Measurements from ENCODE around the gene RCOR2.
"Not testable (repeated sequence)": the region's sequence is repeated elsewhere in the genome, so short reads cannot be mapped to it uniquely, and the experiment has no call there.

Gene RCOR2

GRCh38 chr11:63916837-63917691 lies at the start of gene RCOR2:
RCOR2 (minus strand) TSS chr11:63917164; CDS start chr11:63916456, 708 bp downstream.
- peak; percentile 92 for DNase-seq

- no peak for DNase-seq
These were observed 49.5 kb upstream of the RCOR2 start for GRCh38 chr11:63966444-63966843.

- not testable (repeated sequence) for DNase-seq
These were observed 46.9 kb upstream of the RCOR2 start for GRCh38 chr11:63963895-63964294.

- DNase-seq: peak; percentile 96
These were observed 44.8 kb upstream of the RCOR2 start for GRCh38 chr11:63961608-63962412.

GRCh38 chr11:63958008-63958407 lies 41.0 kb upstream of the RCOR2 start:
- no peak for DNase-seq

- no peak for DNase-seq
These were observed 35.6 kb upstream of the RCOR2 start for GRCh38 chr11:63952570-63952969.

- no peak for DNase-seq
These were observed 35.0 kb upstream of the RCOR2 start for GRCh38 chr11:63951779-63952536.

GRCh38 chr11:63945477-63946163 lies 28.7 kb upstream of the RCOR2 start:
- DNase-seq: peak; percentile 55

GRCh38 chr11:63944987-63945386 lies 28.0 kb upstream of the RCOR2 start:
- DNase-seq: no peak

- DNase-seq: no peak
These were observed 25.8 kb upstream of the RCOR2 start for GRCh38 chr11:63942803-63943202.

- no peak for DNase-seq
These were observed 24.9 kb upstream of the RCOR2 start for GRCh38 chr11:63941901-63942300.

GRCh38 chr11:63940786-63941185 lies 23.8 kb upstream of the RCOR2 start:
- no peak for DNase-seq

GRCh38 chr11:63939397-63939891 lies 22.5 kb upstream of the RCOR2 start:
- no peak for DNase-seq

GRCh38 chr11:63938479-63939396 lies 21.8 kb upstream of the RCOR2 start, which contains the start of gene NAA40:
NAA40 (plus strand) TSS chr11:63939002; CDS start chr11:63939097, 95 bp downstream.
- DNase-seq: peak; percentile 97

- DNase-seq: peak; percentile 49
These were observed 20.9 kb upstream of the RCOR2 start for GRCh38 chr11:63937713-63938478.

GRCh38 chr11:63933459-63933858 lies 16.5 kb upstream of the RCOR2 start:
- no peak for DNase-seq

- DNase-seq: no peak
These were observed 14.9 kb upstream of the RCOR2 start for GRCh38 chr11:63931876-63932275.

- no peak for DNase-seq
These were observed 14.1 kb upstream of the RCOR2 start for GRCh38 chr11:63931045-63931444.

GRCh38 chr11:63929616-63930015 lies 12.7 kb upstream of the RCOR2 start:
- DNase-seq: no peak

GRCh38 chr11:63923319-63923718 lies 6.4 kb upstream of the RCOR2 start:
- no peak for DNase-seq
